Muscle layer of colon (tissue), 2 donors: Measurements from ENCODE around the gene TCERG1L.

Experiments used
- H3K27ac ChIP-seq: one replicate; pipeline ENCODE4 v1.7.0; 2013; ENCODE audit warnings: low read depth, mild to moderate bottlenecking, low read length, moderate library complexity
- H3K27me3 ChIP-seq, 2 donors: one replicate each; pipeline ENCODE4 v1.7.0; 2013; ENCODE audit warnings: low read length in 2 of 2, mild to moderate bottlenecking in 2 of 2; ENCODE audit not compliant: insufficient read depth in 2 of 2, control insufficient read depth in 1 of 2
- H3K36me3 ChIP-seq: one replicate; pipeline ENCODE4 v1.7.0; 2013; ENCODE audit warnings: mild to moderate bottlenecking, low read length; ENCODE audit not compliant: insufficient read depth
- H3K4me1 ChIP-seq: one replicate; pipeline ENCODE4 v1.7.0; 2013; ENCODE audit warnings: mild to moderate bottlenecking, low read length; ENCODE audit not compliant: insufficient read depth
- H3K4me3 ChIP-seq, 2 donors: one replicate each; pipeline ENCODE4 v1.7.0; 2013; ENCODE audit warnings: low read length in 2 of 2, low read depth in 1 of 2, mild to moderate bottlenecking in 1 of 2, moderate library complexity in 1 of 2
- H3K9ac ChIP-seq: one replicate; pipeline ENCODE4 v1.7.0; 2013; ENCODE audit warnings: low read length
- H3K9me3 ChIP-seq: one replicate; pipeline ENCODE4 v1.7.0; 2013; ENCODE audit warnings: mild to moderate bottlenecking, low read length
- donor health status: abdominal sarcoma.
- donor health status: Adenocarcinoma of cecum.

TCERG1L gene

GRCh38 chr10:131078131-131078881 is 233.2 kb downstream of the TCERG1L start:
- Histone ChIP-seq H3K27ac (no peak overlapping the region), H3K4me1 (no peaks in the 10 kb centered on the region), H3K27me3 (no peaks in the 10 kb centered on the region), H3K36me3 (no peaks in the 10 kb centered on the region), H3K9ac (no peak overlapping the region), H3K9me3 (no peaks in the 10 kb centered on the region), H3K4me3 (no peak overlapping the region)

GRCh38 chr10:131077724-131078123 is 233.8 kb downstream of the TCERG1L start:
- Histone ChIP-seq H3K9ac (no peak overlapping the region), H3K27me3 (no peaks in the 10 kb centered on the region), H3K9me3 (no peaks in the 10 kb centered on the region), H3K27ac (no peak overlapping the region), H3K4me1 (no peaks in the 10 kb centered on the region), H3K36me3 (no peaks in the 10 kb centered on the region), H3K4me3 (no peak overlapping the region)

DNA sequence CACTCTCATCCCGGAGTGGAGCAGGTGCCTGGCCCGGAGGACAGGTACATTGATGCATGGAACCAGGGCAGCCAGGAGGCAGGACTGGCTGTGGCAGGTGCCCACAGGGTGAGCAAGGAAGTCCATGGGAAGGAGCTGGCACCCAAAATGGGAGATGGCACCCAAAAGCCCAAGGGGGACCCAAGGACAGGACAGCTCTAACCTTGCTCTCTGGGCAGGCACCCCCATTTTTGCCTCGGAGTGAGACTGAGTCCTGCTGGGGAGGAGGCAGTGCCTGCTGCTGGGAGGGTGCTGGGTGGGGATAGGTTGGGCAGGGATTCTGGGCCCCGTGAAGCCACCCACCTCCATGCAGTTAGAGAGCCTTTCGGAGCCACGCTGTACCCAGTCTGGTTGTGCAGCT is 234.5 kb downstream of the TCERG1L start:
- no peak overlapping the region for H3K4me3 ChIP-seq
- H3K27me3 ChIP-seq = no peaks in the 10 kb centered on the region
- no peak overlapping the region for H3K27ac ChIP-seq
- H3K9ac ChIP-seq = no peak overlapping the region
- H3K4me1 ChIP-seq = no peaks in the 10 kb centered on the region
- no peaks in the 10 kb centered on the region for H3K36me3 ChIP-seq
- no peaks in the 10 kb centered on the region for H3K9me3 ChIP-seq

GRCh38 chr10:131076356-131076755 is 235.2 kb downstream of the TCERG1L start:
- H3K4me1 ChIP-seq = no peaks in the 10 kb centered on the region
- H3K9me3 ChIP-seq = no peaks in the 10 kb centered on the region
- H3K36me3 ChIP-seq = no peaks in the 10 kb centered on the region
- no peak overlapping the region for H3K4me3 ChIP-seq
- H3K27me3 ChIP-seq = no peaks in the 10 kb centered on the region
- no peak overlapping the region for H3K9ac ChIP-seq
- H3K27ac ChIP-seq = no peak overlapping the region

DNA sequence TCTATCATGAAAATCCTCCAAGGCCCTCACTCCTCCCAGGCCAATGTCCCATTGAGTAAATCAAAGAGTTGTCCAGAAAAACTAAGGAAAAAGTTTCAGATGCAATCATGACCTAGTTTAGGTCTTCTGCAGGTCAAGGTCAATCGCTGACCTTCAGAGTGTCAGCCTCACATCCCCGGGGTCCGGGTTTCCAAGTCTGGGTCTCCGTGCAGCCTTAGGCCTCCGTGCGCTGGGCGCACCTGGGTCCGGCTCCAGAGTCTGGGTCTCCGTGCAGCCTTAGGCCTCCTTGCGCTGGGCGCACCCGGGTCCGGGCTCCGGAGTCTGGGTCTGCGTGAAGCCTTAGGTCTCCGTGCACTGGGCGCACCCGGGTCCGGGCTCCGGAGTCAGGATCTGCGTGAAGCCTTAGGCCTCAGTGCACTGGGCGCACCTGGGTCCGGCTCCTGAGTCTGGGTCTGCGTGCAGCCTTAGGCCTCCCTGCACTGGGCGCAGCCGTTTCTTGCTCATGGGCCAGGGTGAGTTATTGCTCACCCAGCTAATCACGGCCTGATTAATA is 236.2 kb downstream of the TCERG1L start:
- H3K4me1 ChIP-seq = no peaks in the 10 kb centered on the region
- no peak overlapping the region for H3K27ac ChIP-seq
- H3K9me3 ChIP-seq = no peaks in the 10 kb centered on the region
- no peaks in the 10 kb centered on the region for H3K36me3 ChIP-seq
- H3K4me3 ChIP-seq = no peak overlapping the region
- no peaks in the 10 kb centered on the region for H3K27me3 ChIP-seq
- H3K9ac ChIP-seq = no peak overlapping the region

- Histone ChIP-seq H3K27ac (no peak overlapping the region), H3K4me1 (no peaks in the 10 kb centered on the region), H3K27me3 (no peaks in the 10 kb centered on the region), H3K9ac (no peak overlapping the region), H3K36me3 (no peaks in the 10 kb centered on the region), H3K4me3 (no peak overlapping the region), H3K9me3 (no peaks in the 10 kb centered on the region)
Measured at GRCh38 chr10:131074682-131075081, 236.8 kb downstream of the TCERG1L start.

DNA sequence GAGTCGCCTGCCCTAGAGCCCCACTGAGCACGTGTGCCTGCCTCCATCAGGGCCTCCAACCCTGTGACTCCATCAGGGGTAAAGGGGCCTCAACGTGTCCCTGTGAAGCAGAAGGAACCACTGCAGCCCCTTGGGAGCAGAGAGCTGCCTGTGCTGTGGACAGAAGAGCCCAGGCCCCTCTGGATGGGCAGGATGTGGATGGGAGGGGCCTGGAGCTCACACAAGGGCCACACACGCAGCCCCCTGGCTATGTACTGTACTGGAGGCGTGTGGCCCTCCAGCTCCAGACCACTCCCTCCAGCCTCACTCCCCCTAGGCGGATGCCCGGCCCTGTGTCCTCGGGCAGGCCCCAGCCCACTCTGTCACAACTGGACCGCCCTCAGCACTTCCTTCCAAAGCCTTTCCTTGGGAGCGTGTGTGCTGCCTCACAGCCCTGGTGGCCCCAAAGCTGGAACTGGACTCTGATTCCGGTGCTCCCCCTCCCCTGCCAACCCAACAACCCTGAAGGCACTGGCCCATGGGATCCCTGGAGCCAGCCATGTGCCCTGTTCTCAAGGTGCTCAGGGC is 238.0 kb downstream of the TCERG1L start:
- Histone ChIP-seq H3K9me3 (no peaks in the 10 kb centered on the region), H3K9ac (no peak overlapping the region), H3K4me3 (no peak overlapping the region), H3K36me3 (no peaks in the 10 kb centered on the region), H3K27me3 (no peaks in the 10 kb centered on the region), H3K4me1 (no peaks in the 10 kb centered on the region), H3K27ac (no peak overlapping the region)

GRCh38 chr10:131072651-131073468 is 238.7 kb downstream of the TCERG1L start:
- no peaks in the 10 kb centered on the region for H3K27me3 ChIP-seq
- H3K27ac ChIP-seq = no peak overlapping the region
- no peak overlapping the region for H3K4me3 ChIP-seq
- no peaks in the 10 kb centered on the region for H3K9me3 ChIP-seq
- no peaks in the 10 kb centered on the region for H3K4me1 ChIP-seq
- no peaks in the 10 kb centered on the region for H3K36me3 ChIP-seq
- H3K9ac ChIP-seq = no peak overlapping the region

DNA sequence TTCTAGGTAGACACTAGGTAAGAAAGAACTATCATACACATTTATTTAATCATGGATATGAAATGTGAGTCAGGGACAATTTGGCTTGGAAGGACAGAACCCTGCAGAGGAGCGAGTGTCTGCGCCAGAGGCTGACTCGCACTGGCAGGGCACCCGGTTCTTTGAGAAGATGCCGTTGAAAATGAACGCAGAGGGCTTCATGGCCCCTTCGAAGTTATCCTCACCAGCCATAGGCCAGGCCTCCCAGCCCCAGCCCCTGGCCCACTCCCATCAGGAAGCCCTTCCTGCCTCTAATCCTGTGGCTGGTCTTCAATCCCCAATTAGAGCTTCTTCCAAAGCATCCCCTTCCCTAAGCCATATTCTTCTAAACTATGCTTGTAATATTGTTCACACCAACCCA is 239.8 kb downstream of the TCERG1L start:
- Histone ChIP-seq H3K9ac (no peak overlapping the region), H3K27me3 (no peaks in the 10 kb centered on the region), H3K27ac (no peak overlapping the region), H3K4me1 (no peaks in the 10 kb centered on the region), H3K4me3 (no peak overlapping the region), H3K9me3 (no peaks in the 10 kb centered on the region), H3K36me3 (no peaks in the 10 kb centered on the region)

GRCh38 chr10:131070856-131071255 is 240.7 kb downstream of the TCERG1L start:
- no peaks in the 10 kb centered on the region for H3K4me1 ChIP-seq
- no peak overlapping the region for H3K9ac ChIP-seq
- no peak overlapping the region for H3K4me3 ChIP-seq
- H3K27me3 ChIP-seq = no peaks in the 10 kb centered on the region
- H3K27ac ChIP-seq = no peak overlapping the region
- no peaks in the 10 kb centered on the region for H3K36me3 ChIP-seq
- no peaks in the 10 kb centered on the region for H3K9me3 ChIP-seq

DNA sequence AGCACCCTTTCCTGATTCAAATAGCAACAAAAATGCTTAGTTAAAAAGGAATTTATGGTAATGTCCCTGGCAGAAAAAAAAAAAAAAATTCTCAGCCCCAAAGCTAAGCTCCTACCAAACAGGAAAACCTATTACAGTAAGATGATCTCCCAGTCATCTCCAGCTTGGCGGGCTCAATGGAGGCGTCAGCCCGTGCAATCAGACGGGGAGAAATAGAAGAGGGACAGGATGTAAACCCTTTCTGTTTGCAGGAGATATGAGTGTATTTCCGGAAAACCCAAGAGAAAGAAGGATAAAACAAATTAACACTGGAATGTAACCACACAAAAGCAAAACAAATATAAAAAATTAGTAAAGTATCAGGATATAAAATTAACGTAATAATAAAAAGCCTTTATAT is 242.8 kb downstream of the TCERG1L start:
- Histone ChIP-seq H3K4me3 (no peak overlapping the region), H3K4me1 (no peaks in the 10 kb centered on the region), H3K9me3 (no peaks in the 10 kb centered on the region), H3K27me3 (no peaks in the 10 kb centered on the region), H3K27ac (no peak overlapping the region), H3K9ac (no peak overlapping the region), H3K36me3 (no peaks in the 10 kb centered on the region)
